Epithelial cell of proximal tubule (primary cell): Measurements from ENCODE around the gene KRT35. TPM values are rescaled to one million over a fixed set of nuclear protein-coding genes. Genes with fewer than 3 reads are reported as not detected.
"Not testable (repeated sequence)": the region's sequence is repeated elsewhere in the genome, so short reads cannot be mapped to it uniquely, and the experiment has no call there.

Experiments
- DNase-seq: peaks from one replicate; pipeline ENCODE4 v3.0.0-alpha.2; 2011; ENCODE audit warnings: low read depth
- H3K4me3 ChIP-seq: 2 replicates; pipeline ENCODE4 v1.5.1; 2011; ENCODE audit warnings: low read depth, mild to moderate bottlenecking, low read length
- total RNA-seq: library from RNA; depleted of rRNA; stranded (reverse); fragments of >200 nt; gene quantifications from 2 replicates; pipeline ENCODE4 v1.2.3, GENCODE V29; 2015
- TF ChIP-seq, protein P1 (sequence below): conservative IDR thresholded peaks from 2 replicates; pipeline ENCODE4 v1.5.1; 2012; ENCODE audit warnings: low read depth, mild to moderate bottlenecking, low read length

The KRT35 gene
- total RNA-seq, 1 donor from 2014 or later = not detected

DNA sequence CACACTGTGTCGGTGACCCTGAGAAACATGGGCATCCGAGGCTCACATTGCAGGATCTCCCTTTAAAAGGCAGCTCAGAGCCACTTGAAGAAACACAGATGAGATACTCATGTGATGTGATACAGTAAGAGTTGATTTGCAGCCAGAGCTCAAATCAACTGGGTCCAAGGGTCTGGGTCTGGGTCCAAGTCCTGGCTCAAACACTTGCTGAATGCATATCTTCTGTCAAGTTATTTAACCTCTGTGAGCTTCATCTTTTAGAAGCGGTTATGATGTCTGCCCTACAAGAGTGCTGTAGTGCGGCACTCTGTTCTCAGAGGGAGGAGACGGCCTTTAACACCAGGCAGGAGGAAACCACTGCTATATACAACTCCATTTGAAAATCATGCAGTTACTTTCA lies 46.5 kb downstream of the KRT35 start:
- H3K4me3 ChIP-seq = no peak overlapping the region
- TF ChIP-seq, protein P1, sequence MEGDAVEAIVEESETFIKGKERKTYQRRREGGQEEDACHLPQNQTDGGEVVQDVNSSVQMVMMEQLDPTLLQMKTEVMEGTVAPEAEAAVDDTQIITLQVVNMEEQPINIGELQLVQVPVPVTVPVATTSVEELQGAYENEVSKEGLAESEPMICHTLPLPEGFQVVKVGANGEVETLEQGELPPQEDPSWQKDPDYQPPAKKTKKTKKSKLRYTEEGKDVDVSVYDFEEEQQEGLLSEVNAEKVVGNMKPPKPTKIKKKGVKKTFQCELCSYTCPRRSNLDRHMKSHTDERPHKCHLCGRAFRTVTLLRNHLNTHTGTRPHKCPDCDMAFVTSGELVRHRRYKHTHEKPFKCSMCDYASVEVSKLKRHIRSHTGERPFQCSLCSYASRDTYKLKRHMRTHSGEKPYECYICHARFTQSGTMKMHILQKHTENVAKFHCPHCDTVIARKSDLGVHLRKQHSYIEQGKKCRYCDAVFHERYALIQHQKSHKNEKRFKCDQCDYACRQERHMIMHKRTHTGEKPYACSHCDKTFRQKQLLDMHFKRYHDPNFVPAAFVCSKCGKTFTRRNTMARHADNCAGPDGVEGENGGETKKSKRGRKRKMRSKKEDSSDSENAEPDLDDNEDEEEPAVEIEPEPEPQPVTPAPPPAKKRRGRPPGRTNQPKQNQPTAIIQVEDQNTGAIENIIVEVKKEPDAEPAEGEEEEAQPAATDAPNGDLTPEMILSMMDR = no peak
- no peak for DNase-seq

DNA sequence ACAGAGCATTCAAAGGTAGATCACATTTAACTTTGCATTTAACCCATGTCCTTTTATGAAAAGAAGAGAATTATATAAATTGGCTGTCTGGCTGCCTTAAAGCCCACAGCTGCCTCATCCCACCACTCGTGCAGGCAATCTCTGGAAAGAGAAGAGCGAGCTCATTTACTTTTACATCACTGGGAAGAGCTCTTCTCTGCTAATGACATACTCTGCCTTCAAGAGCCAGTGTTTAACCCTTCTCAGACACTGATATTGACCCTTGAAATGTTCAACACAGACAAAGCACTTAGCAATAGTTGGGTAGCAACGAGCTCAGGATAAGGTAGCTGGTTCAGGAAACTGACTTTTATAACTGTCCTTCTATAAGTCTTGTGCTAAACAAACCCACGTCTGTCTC lies 46.9 kb downstream of the KRT35 start:
- TF ChIP-seq, protein P1 = no peak
- DNase-seq = no peak
- H3K4me3 ChIP-seq = no peak overlapping the region

- DNase-seq = no peak
- H3K4me3 ChIP-seq = no peak overlapping the region
- TF ChIP-seq, protein P1 = no peak
These were observed 47.4 kb downstream of the KRT35 start for GRCh38 chr17:41433586-41433985.

DNA sequence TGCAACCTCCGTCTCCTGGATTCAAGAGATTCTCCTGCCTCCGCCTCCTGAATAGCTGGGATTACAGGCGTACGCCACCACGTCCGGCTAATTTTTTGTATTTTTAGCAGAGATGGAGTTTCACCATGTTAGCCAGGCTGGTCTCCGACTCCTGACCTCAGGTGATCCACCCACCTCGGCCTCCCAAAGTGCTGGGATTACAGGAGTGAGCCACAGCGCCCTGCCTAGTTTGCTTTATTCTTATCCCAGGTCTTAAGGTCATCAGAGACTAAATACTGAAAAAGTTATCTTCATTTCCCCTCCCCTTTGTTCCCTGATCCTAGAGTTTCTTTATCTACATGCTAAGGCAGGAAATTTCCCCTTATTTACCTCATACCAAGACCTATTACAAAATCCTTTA lies 50.6 kb downstream of the KRT35 start:
- DNase-seq, H3K4me3 ChIP-seq: not testable (repeated sequence)

- TF ChIP-seq, protein P1 = no peak
- no peak overlapping the region for H3K4me3 ChIP-seq
- DNase-seq = no peak
These were observed 51.3 kb downstream of the KRT35 start for GRCh38 chr17:41429667-41430066.

DNA sequence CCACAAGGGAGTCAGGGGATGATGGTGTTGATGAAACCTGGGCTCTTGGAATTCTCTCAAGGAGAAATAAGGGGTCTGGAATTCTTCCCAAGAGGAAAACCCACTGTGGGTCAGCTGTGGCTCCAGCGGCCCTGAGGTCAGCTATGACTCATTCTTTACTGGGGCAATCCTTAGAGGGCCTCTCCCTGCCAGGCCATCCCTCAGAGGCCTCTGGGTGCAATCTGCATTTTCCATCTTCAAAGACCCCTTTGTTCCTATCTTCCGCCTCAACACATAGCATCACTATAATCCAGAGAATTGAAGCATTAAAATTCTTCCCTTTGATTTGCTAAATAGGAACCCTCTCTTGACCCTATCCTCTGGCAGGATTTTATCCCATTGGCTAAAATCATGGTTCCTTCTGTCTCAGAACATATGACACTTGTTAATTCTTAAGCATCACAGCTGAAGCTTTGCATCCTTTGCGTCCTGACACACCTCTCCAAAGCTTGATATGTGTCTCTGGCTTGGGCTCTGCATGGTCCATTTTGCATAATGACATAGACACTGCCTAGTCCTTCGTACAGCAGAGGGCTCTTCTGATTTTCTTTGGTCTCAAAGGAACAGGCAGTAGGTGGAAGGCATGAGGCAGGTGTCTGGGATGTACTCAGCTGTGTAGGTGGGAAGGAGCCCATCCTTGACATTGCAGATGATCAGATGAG lies 52.2 kb downstream of the KRT35 start:
- H3K4me3 ChIP-seq = no peak overlapping the region
- TF ChIP-seq, protein P1 = no peak
- no peak for DNase-seq

Other genes with a start within 250 kb of the KRT35 start
- gene KRTAP9-3, start 248.7 kb downstream of the KRT35 start, total RNA-seq = not detected in 2 replicates
- gene KRTAP9-8, start 243.2 kb downstream of the KRT35 start, total RNA-seq = not detected in 2 replicates
- gene KRTAP9-4, start 231.5 kb downstream of the KRT35 start, total RNA-seq = not detected in 2 replicates
- not detected in 2 replicates for gene KRTAP9-9, start 225.8 kb downstream of the KRT35 start, total RNA-seq
- gene KRTAP9-6, start 215.8 kb downstream of the KRT35 start, total RNA-seq = not detected in 2 replicates
- not detected in 2 replicates for gene KRTAP9-7, start 205.5 kb downstream of the KRT35 start, total RNA-seq
- not detected in 2 replicates for gene KRTAP29-1, start 178.3 kb downstream of the KRT35 start, total RNA-seq
- not detected in 2 replicates for gene KRTAP16-1, start 171.8 kb downstream of the KRT35 start, total RNA-seq
- not detected in 2 replicates for gene KRTAP17-1, start 165.4 kb downstream of the KRT35 start, total RNA-seq
- not detected in 2 replicates for gene KRT33A, start 130.3 kb downstream of the KRT35 start, total RNA-seq
- gene KRT33B, start 111.3 kb downstream of the KRT35 start, total RNA-seq = 0.29 TPM in 2 replicates
- gene KRT34, start 98.8 kb downstream of the KRT35 start, total RNA-seq = 4.2 and 15.1 TPM in 2 replicates
- gene KRT31, start 83.5 kb downstream of the KRT35 start, total RNA-seq = not detected in 2 replicates
- not detected in 2 replicates for gene KRT37, start 56.6 kb downstream of the KRT35 start, total RNA-seq
- not detected in 2 replicates for gene KRT38, start 40.2 kb downstream of the KRT35 start, total RNA-seq
- gene KRT32, start 13.8 kb downstream of the KRT35 start, total RNA-seq = not detected in 2 replicates
- not detected in 2 replicates for gene KRT36, start 8.8 kb upstream of the KRT35 start, total RNA-seq
- gene KRT13, start 24.5 kb upstream of the KRT35 start, total RNA-seq = 1.0 and 2.0 TPM in 2 replicates
- 4.6 and 15.6 TPM in 2 replicates for gene KRT15, start 37.7 kb upstream of the KRT35 start, total RNA-seq
- gene KRT19, start 47.2 kb upstream of the KRT35 start, total RNA-seq = 1,090 and 2,137 TPM in 2 replicates
- not detected in 2 replicates for gene KRT9, start 90.9 kb upstream of the KRT35 start, total RNA-seq
- gene KRT14, start 105.7 kb upstream of the KRT35 start, total RNA-seq = not detected in 2 replicates
- gene KRT16, start 131.6 kb upstream of the KRT35 start, total RNA-seq = 2.0 and 4.3 TPM in 2 replicates
- 20.8 and 88.8 TPM in 2 replicates for gene KRT17, start 143.4 kb upstream of the KRT35 start, total RNA-seq
- 59.0 and 86.7 TPM in 2 replicates for gene EIF1, start 207.7 kb upstream of the KRT35 start, total RNA-seq
- not detected in 2 replicates for gene GAST, start 231.2 kb upstream of the KRT35 start, total RNA-seq